Endothelial cell of umbilical vein (primary cell): ENCODE results near the gene TYW1. TPM values are rescaled to one million over a fixed set of nuclear protein-coding genes. Genes with fewer than 3 reads are reported as not detected.

Experiments
- BruUV-seq: library from RNA; stranded (reverse); fragments of 400-500 nt; replicated peaks from 2 replicates; lab custom pipeline; 2021; lab: Mats Ljungman, UMichigan
- CTCF ChIA-PET: fragments of 300-600, 350-600 bp; sonication (Branson Sonifier 250); formaldehyde crosslinking; loops from one replicate; lab custom pipeline; 2021; ENCODE audit warnings: antibody characterized with exemption, inconsistent platforms; lab: Charles Lee
- POLR2A ChIA-PET: fragments of 300-600, 350-600 bp; sonication (Branson Sonifier 250); formaldehyde crosslinking; loops from one replicate; lab custom pipeline; 2021; ENCODE audit warnings: antibody characterized with exemption, inconsistent platforms; lab: Charles Lee
- DNase-seq: peaks from one replicate; pipeline ENCODE4 v3.0.0-alpha.2; 2011; ENCODE audit warnings: low read depth, low spot score
- FAIRE-seq: peaks from 2 replicates; lab custom pipeline; 2011; peaks lifted over from hg19 to GRCh38; lab: Jason Lieb, UNC
- H2AFZ ChIP-seq: 2 replicates; pipeline ENCODE4 v1.6.0; 2012; ENCODE audit warnings: low read depth, low read length, control low read depth, inconsistent platforms
- H3K27ac ChIP-seq: 2 replicates; pipeline ENCODE4 v1.5.1; 2011; ENCODE audit warnings: low read depth, mild to moderate bottlenecking, control low read depth, low read length, moderate library complexity; ENCODE audit not compliant: insufficient read depth
- H3K27me3 ChIP-seq, 2 experiments: 2 replicates each; pipeline versions ENCODE4 v1.6.0 to v1.6.1; 2011; ENCODE audit warnings: low read length in 2 of 2, mixed read lengths in 1 of 2; ENCODE audit not compliant: control insufficient read depth in 2 of 2, insufficient read depth in 2 of 2
- H3K36me3 ChIP-seq, 2 experiments: 2 replicates in 1 of 2; 3 replicates in 1 of 2; pipeline ENCODE4 v1.5.1; 2011; ENCODE audit warnings: low read length in 2 of 2, mild to moderate bottlenecking in 1 of 2, moderate library complexity in 1 of 2; ENCODE audit not compliant: control insufficient read depth in 2 of 2, insufficient read depth in 2 of 2; ENCODE audit errors: extremely low read depth in 1 of 2
- H3K4me1 ChIP-seq: 3 replicates; pipeline ENCODE4 v1.5.1; 2011; ENCODE audit warnings: mild to moderate bottlenecking, low read length; ENCODE audit not compliant: control insufficient read depth, insufficient read depth; ENCODE audit errors: extremely low read depth
- H3K4me2 ChIP-seq: 2 replicates; pipeline ENCODE4 v1.6.1; 2011; ENCODE audit warnings: low read length, control low read depth, mixed read lengths; ENCODE audit not compliant: insufficient read depth
- H3K4me3 ChIP-seq, 3 experiments: fragments of 200-600 bp in 1 of 3; sonication (generic), shearing (Covaris generic) in 1 of 3; replicated peaks in 1 of 3; 2 replicates each; pipeline ENCODE4 v1.5.1; 2011 to 2016; ENCODE audit warnings: control low read depth in 3 of 3, low read length in 3 of 3, mild to moderate bottlenecking in 2 of 3, inconsistent platforms in 1 of 3, low read depth in 1 of 3, moderate library complexity in 1 of 3; ENCODE audit not compliant: insufficient read depth in 1 of 3
- H3K79me2 ChIP-seq: 2 replicates; pipeline ENCODE4 v1.6.0; 2012; ENCODE audit warnings: low read length, inconsistent platforms; ENCODE audit not compliant: control insufficient read depth, insufficient read depth
- H3K9ac ChIP-seq: replicated peaks from 2 replicates; pipeline ENCODE3; 2011; ENCODE audit warnings: low read length, control low read depth; ENCODE audit not compliant: insufficient read depth; ENCODE audit errors: extremely low read depth
- H3K9me1 ChIP-seq: replicated peaks from 3 replicates; pipeline ENCODE4 v1.6.0; 2011; ENCODE audit warnings: mild to moderate bottlenecking, low read length; ENCODE audit not compliant: control insufficient read depth, insufficient read depth; ENCODE audit errors: extremely low read depth
- H3K9me3 ChIP-seq: replicated peaks from 2 replicates; pipeline ENCODE4 v1.5.1; 2012; ENCODE audit warnings: low read length, inconsistent platforms; ENCODE audit not compliant: control insufficient read depth, insufficient read depth
- H4K20me1 ChIP-seq: replicated peaks from 2 replicates; pipeline ENCODE3; 2011; ENCODE audit warnings: mild to moderate bottlenecking, low read length; ENCODE audit not compliant: control insufficient read depth, insufficient read depth; ENCODE audit errors: extremely low read depth
- EZH2 ChIP-seq: IDR thresholded peaks from 2 replicates; pipeline ENCODE4 v1.6.1; 2012; ENCODE audit warnings: borderline replicate concordance, low read depth, mild to moderate bottlenecking, moderate library complexity, low read length, inconsistent platforms; ENCODE audit not compliant: severe bottlenecking
- FOS ChIP-seq: IDR thresholded peaks from 2 replicates; pipeline ENCODE4 v1.6.1; 2011; ENCODE audit warnings: mild to moderate bottlenecking, low read length, moderate library complexity, borderline replicate concordance; ENCODE audit not compliant: insufficient read depth
- GATA2 ChIP-seq: IDR thresholded peaks from 2 replicates; pipeline ENCODE4 v1.7.0; 2011; ENCODE audit warnings: low read depth, mild to moderate bottlenecking, moderate library complexity, mixed read lengths, low read length; ENCODE audit not compliant: insufficient read length, insufficient read depth
- JUN ChIP-seq: IDR thresholded peaks from 2 replicates; pipeline ENCODE4 v1.6.1; 2011; ENCODE audit warnings: borderline replicate concordance, low read depth; ENCODE audit not compliant: insufficient read length, insufficient read depth
- MYC ChIP-seq: IDR thresholded peaks from one replicate; pipeline ENCODE4 v1.6.1; 2011; ENCODE audit warnings: mild to moderate bottlenecking, low read depth, low read length
- POLR2A ChIP-seq: IDR thresholded peaks from 2 replicates; pipeline ENCODE4 v1.6.1; 2012; ENCODE audit warnings: low read depth, mild to moderate bottlenecking, control low read depth, low read length
- POLR2AphosphoS5 ChIP-seq: IDR thresholded peaks from 2 replicates; pipeline ENCODE4 v1.6.1; 2012; ENCODE audit warnings: low read depth, mild to moderate bottlenecking, control low read depth, low read length, moderate library complexity; ENCODE audit not compliant: insufficient read depth
- dilution Hi-C: fragments of 300-500 bp; cut with MboI; formaldehyde crosslinking; loops from one replicate; pipeline ENCODE4 v1.15.0; 2019; ENCODE audit warnings: low sequenced_read_pairs; ENCODE audit not compliant: extremely low pct_ligation_motif_present
- intact Hi-C: fragments of 100-400 bp; cut with micrococcal nuclease; formaldehyde crosslinking; loops from one replicate; pipeline ENCODE4 v1.10.0; 2022
- polyA plus RNA-seq, 4 experiments: library from polyadenylated mRNA; depleted of rRNA in 3 of 4; stranded (reverse) in 3 of 4; unstranded in 1 of 4; fragments of >200 nt; gene quantifications; 2 replicates each; pipeline versions ENCODE4 v1.2.1 to v1.2.3, GENCODE V29; 2011 to 2012; ENCODE audit warnings: missing spikeins in 1 of 4
- total RNA-seq: library from RNA; stranded (reverse); gene quantifications from 2 replicates; pipeline ENCODE4 v1.2.3, GENCODE V29; 2021
- TF ChIP-seq, protein P1 (sequence below), 2 donors: IDR thresholded peaks; 1 replicate in 1 of 2; 2 replicates in 1 of 2; pipeline ENCODE4 v1.5.1; 2011; ENCODE audit warnings: low read length in 2 of 2, mild to moderate bottlenecking in 2 of 2, moderate library complexity in 2 of 2, control low read depth in 1 of 2, inconsistent platforms in 1 of 2, low read depth in 1 of 2; ENCODE audit not compliant: insufficient read depth in 1 of 2; ENCODE audit errors: extremely low read depth in 1 of 2
- TF ChIP-seq, protein P2 (sequence below): IDR thresholded peaks from 2 replicates; pipeline ENCODE4 v1.6.1; 2011; ENCODE audit not compliant: insufficient read depth, insufficient read length

Gene TYW1
- total and polyA plus RNA-seq, 2 donors (not counting 3 experiments of a cell fraction or from before 2014, with no cell fraction given) = 7.7 to 15.9 TPM

DNA sequence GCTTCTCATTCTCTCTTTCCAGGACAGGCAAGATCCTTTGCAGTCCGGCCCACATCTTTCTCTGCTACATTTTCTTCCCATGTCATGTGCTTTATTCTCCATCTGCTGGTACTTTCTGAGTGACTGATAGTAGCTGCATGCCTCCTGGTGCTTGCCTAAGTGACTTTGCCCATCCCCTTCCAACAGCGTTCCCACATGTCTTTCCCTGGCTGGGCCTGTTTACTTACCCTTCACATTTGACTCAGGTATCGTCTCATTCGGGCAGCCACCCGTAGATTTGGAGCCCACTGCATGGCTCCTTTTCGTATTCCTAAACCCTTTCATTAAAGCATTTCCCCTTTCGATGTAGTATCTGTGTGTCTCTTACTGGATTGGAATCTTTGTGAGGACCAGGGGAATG lies 24.6 kb downstream of the TYW1 start:
- H3K4me1 ChIP-seq = no peaks in the 10 kb centered on the region
- H3K27ac ChIP-seq = no peak overlapping the region
- FAIRE-seq (no peak), DNase-seq (no peak)
- ChIA-PET CTCF (no interaction called here), POLR2A (no interaction called here)
- no peak for TF ChIP-seq POLR2A
- TF ChIP-seq, protein P1, sequence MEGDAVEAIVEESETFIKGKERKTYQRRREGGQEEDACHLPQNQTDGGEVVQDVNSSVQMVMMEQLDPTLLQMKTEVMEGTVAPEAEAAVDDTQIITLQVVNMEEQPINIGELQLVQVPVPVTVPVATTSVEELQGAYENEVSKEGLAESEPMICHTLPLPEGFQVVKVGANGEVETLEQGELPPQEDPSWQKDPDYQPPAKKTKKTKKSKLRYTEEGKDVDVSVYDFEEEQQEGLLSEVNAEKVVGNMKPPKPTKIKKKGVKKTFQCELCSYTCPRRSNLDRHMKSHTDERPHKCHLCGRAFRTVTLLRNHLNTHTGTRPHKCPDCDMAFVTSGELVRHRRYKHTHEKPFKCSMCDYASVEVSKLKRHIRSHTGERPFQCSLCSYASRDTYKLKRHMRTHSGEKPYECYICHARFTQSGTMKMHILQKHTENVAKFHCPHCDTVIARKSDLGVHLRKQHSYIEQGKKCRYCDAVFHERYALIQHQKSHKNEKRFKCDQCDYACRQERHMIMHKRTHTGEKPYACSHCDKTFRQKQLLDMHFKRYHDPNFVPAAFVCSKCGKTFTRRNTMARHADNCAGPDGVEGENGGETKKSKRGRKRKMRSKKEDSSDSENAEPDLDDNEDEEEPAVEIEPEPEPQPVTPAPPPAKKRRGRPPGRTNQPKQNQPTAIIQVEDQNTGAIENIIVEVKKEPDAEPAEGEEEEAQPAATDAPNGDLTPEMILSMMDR (IDR thresholded peaks at IDR 0.05; ENCODE audit: extremely low read depth in 1 of 2, insufficient read depth in 1 of 2, low read depth in 1 of 2, low read length in 2 of 2) = no peak
- TF ChIP-seq, protein P2, sequence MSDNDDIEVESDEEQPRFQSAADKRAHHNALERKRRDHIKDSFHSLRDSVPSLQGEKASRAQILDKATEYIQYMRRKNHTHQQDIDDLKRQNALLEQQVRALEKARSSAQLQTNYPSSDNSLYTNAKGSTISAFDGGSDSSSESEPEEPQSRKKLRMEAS = no peak
- no peak for TF ChIP-seq JUN
- TF ChIP-seq FOS = no peak
- no peak for TF ChIP-seq GATA2
- no peak for TF ChIP-seq POLR2AphosphoS5
- TF ChIP-seq EZH2 = no peak
- TF ChIP-seq MYC = no peak
- H3K9me3 ChIP-seq = no peaks in the 10 kb centered on the region
- no TSS peak for BruUV-seq
- H3K4me2 ChIP-seq = no peak overlapping the region
- H2AFZ ChIP-seq = no peak overlapping the region
- H3K9me1 ChIP-seq = no peaks in the 10 kb centered on the region
- H3K79me2 ChIP-seq = no peaks in the 10 kb centered on the region
- no peak overlapping the region for H3K4me3 ChIP-seq
- H4K20me1 ChIP-seq = no peaks in the 10 kb centered on the region
- H3K27me3 ChIP-seq = no peaks in the 10 kb centered on the region
- dilution Hi-C loops = no loop called here
- H3K36me3 ChIP-seq = peaks cover 0 to 6% of the 10 kb centered on the region in 2 experiments
- intact Hi-C loops = no loop called here
- H3K9ac ChIP-seq = no peak overlapping the region
